ENCODE results near the gene B3GALT6. TPM values are rescaled to one million over a fixed set of nuclear protein-coding genes. Genes with fewer than 3 reads are reported as not detected.

B3GALT6 gene
- total and polyA plus RNA-seq, 2 donors (not counting 1 experiment from before 2014, with no cell fraction given) = 17.9 to 19.3 TPM

DNA sequence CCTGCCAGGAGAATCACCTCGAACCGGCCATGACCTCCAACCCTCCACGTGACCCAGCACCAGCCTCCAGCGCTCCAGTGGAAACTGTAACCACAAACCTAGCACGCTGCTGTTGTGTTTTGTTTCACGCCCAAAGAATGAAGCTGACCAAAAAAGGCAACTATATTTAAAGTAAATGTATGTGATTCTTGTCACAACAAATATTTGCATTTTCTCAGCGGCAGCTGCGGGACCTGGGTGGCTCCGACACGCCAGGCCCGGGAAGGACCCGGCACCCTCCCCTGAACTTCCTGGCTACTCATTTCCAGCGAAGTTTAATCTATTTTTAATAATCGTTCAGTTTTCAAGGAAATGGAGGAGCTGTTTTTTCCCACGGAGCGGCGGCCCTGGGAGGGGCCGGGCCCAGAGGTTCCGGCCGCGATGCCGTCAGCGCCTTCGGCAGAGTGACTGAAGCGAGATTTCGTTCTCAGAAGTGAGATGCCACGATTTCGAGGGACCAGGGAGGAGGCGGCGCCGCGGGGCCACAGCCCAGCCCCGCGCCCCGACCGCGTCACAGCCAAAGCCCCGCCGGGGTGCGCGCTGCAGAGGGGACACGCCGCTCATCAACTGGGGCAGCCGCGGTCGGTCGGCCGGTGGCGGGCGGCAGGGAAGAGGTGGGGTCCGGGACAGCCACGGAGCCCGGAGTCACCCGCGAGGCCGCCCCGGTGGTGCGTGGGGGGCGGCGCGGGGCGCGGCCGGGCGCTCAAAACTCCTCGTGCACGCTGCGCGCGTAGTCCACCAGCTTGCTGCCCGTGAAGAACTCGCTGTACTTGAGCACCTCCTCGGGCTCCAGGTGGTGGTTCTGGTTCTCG lies 15.0 kb upstream of the B3GALT6 start:
- no peak for TF ChIP-seq EZH2 (IDR thresholded peaks at IDR 0.05; ENCODE audit: low read length, missing control alignments)
- TF ChIP-seq, protein P1, sequence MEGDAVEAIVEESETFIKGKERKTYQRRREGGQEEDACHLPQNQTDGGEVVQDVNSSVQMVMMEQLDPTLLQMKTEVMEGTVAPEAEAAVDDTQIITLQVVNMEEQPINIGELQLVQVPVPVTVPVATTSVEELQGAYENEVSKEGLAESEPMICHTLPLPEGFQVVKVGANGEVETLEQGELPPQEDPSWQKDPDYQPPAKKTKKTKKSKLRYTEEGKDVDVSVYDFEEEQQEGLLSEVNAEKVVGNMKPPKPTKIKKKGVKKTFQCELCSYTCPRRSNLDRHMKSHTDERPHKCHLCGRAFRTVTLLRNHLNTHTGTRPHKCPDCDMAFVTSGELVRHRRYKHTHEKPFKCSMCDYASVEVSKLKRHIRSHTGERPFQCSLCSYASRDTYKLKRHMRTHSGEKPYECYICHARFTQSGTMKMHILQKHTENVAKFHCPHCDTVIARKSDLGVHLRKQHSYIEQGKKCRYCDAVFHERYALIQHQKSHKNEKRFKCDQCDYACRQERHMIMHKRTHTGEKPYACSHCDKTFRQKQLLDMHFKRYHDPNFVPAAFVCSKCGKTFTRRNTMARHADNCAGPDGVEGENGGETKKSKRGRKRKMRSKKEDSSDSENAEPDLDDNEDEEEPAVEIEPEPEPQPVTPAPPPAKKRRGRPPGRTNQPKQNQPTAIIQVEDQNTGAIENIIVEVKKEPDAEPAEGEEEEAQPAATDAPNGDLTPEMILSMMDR (conservative IDR thresholded peaks at IDR 0.05 in 1 of 2, IDR thresholded peaks at IDR 0.05 in 1 of 2; ENCODE audit: low read depth in 1 of 2, low read length in 2 of 2) = no peak
- Histone ChIP-seq H3K9me3 (ENCODE audit: control insufficient read depth, insufficient read depth, low read depth, low read length) (no peaks in the 10 kb centered on the region), H4K20me1 (ENCODE audit: control insufficient read depth, extremely low read depth, insufficient read depth, low read length) (no peaks in the 10 kb centered on the region), H3K4me1 (ENCODE audit: control insufficient read depth, extremely low read depth, insufficient read depth, low read length) (no peaks in the 10 kb centered on the region), H3K4me2 (ENCODE audit: extremely low read depth, insufficient read depth, low read length) (no peak overlapping the region), H3K36me3 (ENCODE audit: control insufficient read depth, insufficient read depth, low read length) (peaks cover 28% of the 10 kb centered on the region), H3K27ac (ENCODE audit: insufficient read depth, low read length) (no peak overlapping the region), H3K9ac (ENCODE audit: insufficient read depth, low read length) (no peak overlapping the region), H3K4me3 (replicated peaks in 1 of 4; ENCODE audit: control extremely low read depth in 1 of 4, insufficient read depth in 1 of 4, low read depth in 3 of 4, low read length in 4 of 4) (no peak overlapping the region), H3K27me3 (ENCODE audit: control insufficient read depth, insufficient read depth, low read length) (no peaks in the 10 kb centered on the region), H2AFZ (ENCODE audit: low read length) (no peak overlapping the region), H3K79me2 (ENCODE audit: control insufficient read depth, insufficient read depth, low read length) (no peaks in the 10 kb centered on the region)
- no peak for DNase-seq (ENCODE audit: low read depth in 2 of 2)

DNA sequence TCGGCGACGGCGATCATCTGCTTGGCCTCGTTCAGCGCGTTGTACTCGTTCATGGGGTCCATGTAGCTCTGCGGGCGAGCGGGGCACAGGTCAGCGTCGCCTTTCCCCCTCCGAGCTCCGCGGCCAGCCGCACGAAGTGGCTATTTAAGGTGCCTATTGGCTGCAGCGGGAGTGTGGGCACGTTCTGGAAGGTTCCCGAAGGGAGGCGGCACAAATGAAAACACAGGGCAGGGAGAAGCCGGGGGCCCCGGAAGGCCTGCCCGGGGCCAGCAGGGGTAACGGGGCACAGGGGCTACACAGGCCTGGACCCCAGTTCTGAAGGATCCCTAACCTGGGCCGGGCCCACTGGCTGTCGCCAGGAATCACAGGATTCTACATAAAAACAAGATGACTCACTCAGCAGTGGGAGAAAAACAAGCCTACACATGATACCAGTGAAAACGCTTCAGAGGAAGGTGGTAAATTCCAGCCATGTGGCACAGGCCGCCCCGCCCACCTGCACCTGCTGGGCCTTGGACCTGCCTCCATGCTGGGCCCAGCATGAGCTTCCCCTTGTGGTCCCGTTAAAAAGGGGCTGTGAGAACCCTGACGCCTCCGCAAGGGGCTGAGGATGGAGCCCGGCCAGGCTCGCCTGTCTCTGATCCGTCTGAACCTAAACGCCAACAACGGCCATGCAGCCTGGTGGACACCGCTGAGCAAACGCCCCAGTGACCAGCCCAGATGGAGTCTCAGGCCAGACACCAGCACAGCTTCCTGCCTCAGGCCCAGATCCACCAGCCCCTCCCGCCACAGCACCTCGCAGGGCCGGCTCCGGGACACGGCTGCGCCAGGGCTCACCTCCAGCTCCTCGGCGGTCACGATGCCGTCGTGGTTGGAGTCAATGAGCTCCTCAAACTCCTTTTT lies 14.2 kb upstream of the B3GALT6 start:
- peaks cover 34% of the 10 kb centered on the region for H3K36me3 ChIP-seq (ENCODE audit: control insufficient read depth, insufficient read depth, low read length)
- H3K4me2 ChIP-seq (ENCODE audit: extremely low read depth, insufficient read depth, low read length) = no peak overlapping the region
- no peak overlapping the region for H3K27ac ChIP-seq (ENCODE audit: insufficient read depth, low read length)
- DNase-seq (ENCODE audit: low read depth in 2 of 2) = no peak
- H3K4me3 ChIP-seq (replicated peaks in 1 of 4; ENCODE audit: control extremely low read depth in 1 of 4, insufficient read depth in 1 of 4, low read depth in 3 of 4, low read length in 4 of 4) = no peak overlapping the region
- H3K9me3 ChIP-seq (ENCODE audit: control insufficient read depth, insufficient read depth, low read depth, low read length) = no peaks in the 10 kb centered on the region
- no peak overlapping the region for H3K9ac ChIP-seq (ENCODE audit: insufficient read depth, low read length)
- no peaks in the 10 kb centered on the region for H3K27me3 ChIP-seq (ENCODE audit: control insufficient read depth, insufficient read depth, low read length)
- H3K79me2 ChIP-seq (ENCODE audit: control insufficient read depth, insufficient read depth, low read length) = no peaks in the 10 kb centered on the region
- no peak overlapping the region for H2AFZ ChIP-seq (ENCODE audit: low read length)
- TF ChIP-seq, protein P1 (conservative IDR thresholded peaks at IDR 0.05 in 1 of 2, IDR thresholded peaks at IDR 0.05 in 1 of 2; ENCODE audit: low read depth in 1 of 2, low read length in 2 of 2) = no peak
- TF ChIP-seq EZH2 (IDR thresholded peaks at IDR 0.05; ENCODE audit: low read length, missing control alignments) = no peak
- no peaks in the 10 kb centered on the region for H4K20me1 ChIP-seq (ENCODE audit: control insufficient read depth, extremely low read depth, insufficient read depth, low read length)
- H3K4me1 ChIP-seq (ENCODE audit: control insufficient read depth, extremely low read depth, insufficient read depth, low read length) = no peaks in the 10 kb centered on the region

Measured in fibroblast of lung (primary cell).